Neutrophil (primary cell): Measurements from ENCODE around the gene HOXA9.
A peak's percentile ranks its signal among the peaks of the same experiment; 100 is the strongest.

ENCODE experiments used
- H3K27ac ChIP-seq: fragments of 200-600 bp; sonication (generic); 2 replicates; pipeline ENCODE4 v1.5.1; 2016; ENCODE audit warnings: mild to moderate bottlenecking, moderate library complexity
- H3K27me3 ChIP-seq: fragments of 200-600 bp; sonication (generic); 2 replicates; pipeline ENCODE4 v1.6.0; 2016; ENCODE audit warnings: mild to moderate bottlenecking
- H3K36me3 ChIP-seq: fragments of 200-600 bp; sonication (generic); 2 replicates; pipeline ENCODE4 v1.5.1; 2017
- H3K4me1 ChIP-seq, 2 experiments: fragments of 200-600 bp in 1 of 2; sonication (generic) in 1 of 2; 1 replicate in 1 of 2; 2 replicates in 1 of 2; pipeline versions ENCODE4 v1.5.1 to v1.6.1; 2013 to 2016; ENCODE audit warnings: low read depth in 1 of 2, low read length in 1 of 2, mild to moderate bottlenecking in 1 of 2, moderate library complexity in 1 of 2; ENCODE audit not compliant: control insufficient read depth in 1 of 2, insufficient read depth in 1 of 2
- H3K4me3 ChIP-seq, 2 experiments: fragments of 200-600 bp in 1 of 2; sonication (generic) in 1 of 2; 1 replicate in 1 of 2; 2 replicates in 1 of 2; pipeline ENCODE4 v1.5.1; 2013 to 2016; ENCODE audit warnings: low read depth in 1 of 2, low read length in 1 of 2, mild to moderate bottlenecking in 1 of 2, moderate library complexity in 1 of 2
- H3K9me3 ChIP-seq: fragments of 200-600 bp; sonication (generic); 2 replicates; pipeline ENCODE4 v1.5.1; 2016
- TF ChIP-seq, protein P1 (sequence below): fragments of 200-600 bp; sonication (generic); IDR thresholded peaks from 2 replicates; pipeline ENCODE4 v1.5.1; 2016; ENCODE audit warnings: antibody characterized with exemption

HOXA9 gene

GRCh38 chr7:27130540-27131389 lies 34.6 kb downstream of the HOXA9 start, which contains the start of gene HOXA4:
Gene HOXA4 (minus strand): TSS chr7:27130757. CDS start chr7:27130733, 24 bp downstream.
- Histone ChIP-seq H3K4me3 (peak within 1 kb of the TSS; percentile 66 to 81), H3K9me3 (no peaks in the 10 kb centered on the region), H3K27me3 (peaks cover 63% of the 10 kb centered on the region), H3K36me3 (no peaks in the 10 kb centered on the region), H3K4me1 (peaks cover 25 to 28% of the 10 kb centered on the region in 2 experiments), H3K27ac (peak within 1 kb of the TSS; percentile 77)
- TF ChIP-seq, protein P1, sequence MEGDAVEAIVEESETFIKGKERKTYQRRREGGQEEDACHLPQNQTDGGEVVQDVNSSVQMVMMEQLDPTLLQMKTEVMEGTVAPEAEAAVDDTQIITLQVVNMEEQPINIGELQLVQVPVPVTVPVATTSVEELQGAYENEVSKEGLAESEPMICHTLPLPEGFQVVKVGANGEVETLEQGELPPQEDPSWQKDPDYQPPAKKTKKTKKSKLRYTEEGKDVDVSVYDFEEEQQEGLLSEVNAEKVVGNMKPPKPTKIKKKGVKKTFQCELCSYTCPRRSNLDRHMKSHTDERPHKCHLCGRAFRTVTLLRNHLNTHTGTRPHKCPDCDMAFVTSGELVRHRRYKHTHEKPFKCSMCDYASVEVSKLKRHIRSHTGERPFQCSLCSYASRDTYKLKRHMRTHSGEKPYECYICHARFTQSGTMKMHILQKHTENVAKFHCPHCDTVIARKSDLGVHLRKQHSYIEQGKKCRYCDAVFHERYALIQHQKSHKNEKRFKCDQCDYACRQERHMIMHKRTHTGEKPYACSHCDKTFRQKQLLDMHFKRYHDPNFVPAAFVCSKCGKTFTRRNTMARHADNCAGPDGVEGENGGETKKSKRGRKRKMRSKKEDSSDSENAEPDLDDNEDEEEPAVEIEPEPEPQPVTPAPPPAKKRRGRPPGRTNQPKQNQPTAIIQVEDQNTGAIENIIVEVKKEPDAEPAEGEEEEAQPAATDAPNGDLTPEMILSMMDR, result peak; percentile 10

- Histone ChIP-seq H3K4me3 (peak overlapping the region; percentile 66 to 81), H3K9me3 (no peaks in the 10 kb centered on the region), H3K4me1 (peaks cover 17 to 20% of the 10 kb centered on the region in 2 experiments), H3K27me3 (peaks cover 62% of the 10 kb centered on the region), H3K27ac (peak overlapping the region; percentile 77), H3K36me3 (no peaks in the 10 kb centered on the region)
- TF ChIP-seq, protein P1, result no peak
Measured at GRCh38 chr7:27129729-27130539, 35.4 kb downstream of the HOXA9 start.

DNA sequence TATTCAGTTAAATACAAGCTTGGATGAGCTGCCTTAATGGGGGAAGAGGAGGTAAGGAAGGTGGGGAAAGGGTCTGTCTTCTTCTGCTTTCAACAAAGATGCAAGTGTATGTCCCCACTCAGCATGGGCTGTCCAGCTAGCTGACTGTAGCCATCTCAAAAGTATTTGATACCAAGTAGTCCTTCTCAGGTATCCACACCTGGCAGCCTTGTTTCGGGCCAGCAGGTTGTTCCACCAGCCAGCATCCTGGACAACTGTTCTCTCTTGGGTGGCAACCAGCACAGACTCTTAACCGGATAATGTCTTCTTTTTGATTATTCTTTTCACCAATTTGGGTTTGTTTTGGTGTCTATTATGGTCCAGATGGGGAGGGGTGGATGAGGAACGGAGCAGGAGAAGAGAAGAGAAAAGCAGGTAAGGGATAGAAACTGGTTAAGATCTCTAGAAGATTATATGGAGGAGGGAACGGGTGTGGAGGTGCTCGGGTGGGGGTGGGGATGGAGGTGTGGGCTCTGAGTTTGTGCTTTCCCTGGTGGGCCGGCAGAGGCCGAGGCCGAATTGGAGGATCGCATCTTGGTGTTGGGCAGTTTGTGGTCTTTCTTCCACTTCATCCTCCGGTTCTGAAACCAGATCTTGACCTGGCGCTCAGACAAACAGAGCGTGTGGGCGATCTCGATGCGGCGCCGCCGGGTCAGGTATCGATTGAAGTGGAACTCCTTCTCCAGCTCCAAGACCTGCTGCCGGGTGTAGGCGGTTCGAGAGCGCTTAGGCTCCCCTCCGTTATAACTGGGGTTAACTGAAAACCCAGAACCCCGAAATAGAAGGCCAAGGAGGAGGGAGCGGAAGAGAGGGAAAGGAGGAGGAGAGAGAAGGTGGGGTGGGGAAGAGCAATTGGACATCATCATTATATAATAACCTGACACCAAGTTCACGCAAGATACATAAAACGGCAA lies 36.3 kb downstream of the HOXA9 start:
- Histone ChIP-seq H3K36me3 (no peaks in the 10 kb centered on the region), H3K4me1 (peaks cover 9 to 11% of the 10 kb centered on the region in 2 experiments), H3K9me3 (no peaks in the 10 kb centered on the region), H3K4me3 (no peak overlapping the region), H3K27ac (no peak overlapping the region), H3K27me3 (peaks cover 64% of the 10 kb centered on the region)
- TF ChIP-seq, protein P1, result no peak

DNA sequence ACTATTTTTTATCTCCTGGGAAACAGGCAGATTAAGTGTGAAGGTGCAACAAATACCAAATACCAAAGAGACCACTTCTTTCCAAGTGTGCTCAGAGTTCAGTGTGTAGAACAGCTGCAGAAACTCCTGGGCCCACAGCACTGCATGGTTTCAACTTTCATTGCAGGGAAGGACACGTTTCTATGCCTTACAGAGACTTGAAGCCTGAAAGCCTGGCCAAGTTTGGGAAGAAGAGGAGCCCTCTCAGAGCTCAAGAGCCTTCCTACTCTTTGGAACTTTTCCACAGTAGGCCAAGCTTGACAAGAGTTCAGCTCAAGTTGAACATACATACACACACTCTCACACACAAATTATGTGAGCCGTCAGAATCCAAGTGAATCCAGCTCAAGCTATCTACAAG lies 37.3 kb downstream of the HOXA9 start:
- Histone ChIP-seq H3K36me3 (no peaks in the 10 kb centered on the region), H3K9me3 (no peaks in the 10 kb centered on the region), H3K27ac (no peak overlapping the region), H3K4me3 (no peak overlapping the region), H3K4me1 (peaks cover 5 to 11% of the 10 kb centered on the region in 2 experiments), H3K27me3 (peaks cover 63% of the 10 kb centered on the region)
- TF ChIP-seq, protein P1, result no peak
